ENCODE results near the gene SYNPO.
A peak's percentile ranks its signal among the peaks of the same experiment; 100 is the strongest.

SYNPO gene

GRCh38 chr5:150642991-150643710 is 2.7 kb downstream of the SYNPO start:
- no peak for DNase-seq

DNA sequence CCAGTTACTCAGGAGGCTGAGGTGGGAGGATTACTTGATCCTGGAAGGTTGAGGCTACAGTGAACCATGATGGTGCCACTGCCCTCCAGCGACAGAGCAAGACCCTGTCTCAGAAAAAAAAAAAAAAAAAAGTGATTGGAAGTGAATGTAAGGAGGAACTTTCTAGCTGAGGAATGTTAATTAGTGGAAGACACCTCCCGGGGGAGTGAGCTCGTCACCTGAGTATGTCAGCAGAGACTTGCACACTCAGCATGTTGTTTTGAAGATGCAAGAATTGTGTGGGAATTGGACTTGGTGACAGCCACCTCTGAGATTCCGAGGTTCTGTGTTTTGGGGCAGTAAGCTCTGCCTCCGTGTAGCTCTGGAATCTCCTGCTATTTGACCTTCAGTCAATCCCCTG is 3.6 kb downstream of the SYNPO start:
- DNase-seq, result no peak

GRCh38 chr5:150644514-150644913 is 4.1 kb downstream of the SYNPO start:
- no peak for DNase-seq

DNA sequence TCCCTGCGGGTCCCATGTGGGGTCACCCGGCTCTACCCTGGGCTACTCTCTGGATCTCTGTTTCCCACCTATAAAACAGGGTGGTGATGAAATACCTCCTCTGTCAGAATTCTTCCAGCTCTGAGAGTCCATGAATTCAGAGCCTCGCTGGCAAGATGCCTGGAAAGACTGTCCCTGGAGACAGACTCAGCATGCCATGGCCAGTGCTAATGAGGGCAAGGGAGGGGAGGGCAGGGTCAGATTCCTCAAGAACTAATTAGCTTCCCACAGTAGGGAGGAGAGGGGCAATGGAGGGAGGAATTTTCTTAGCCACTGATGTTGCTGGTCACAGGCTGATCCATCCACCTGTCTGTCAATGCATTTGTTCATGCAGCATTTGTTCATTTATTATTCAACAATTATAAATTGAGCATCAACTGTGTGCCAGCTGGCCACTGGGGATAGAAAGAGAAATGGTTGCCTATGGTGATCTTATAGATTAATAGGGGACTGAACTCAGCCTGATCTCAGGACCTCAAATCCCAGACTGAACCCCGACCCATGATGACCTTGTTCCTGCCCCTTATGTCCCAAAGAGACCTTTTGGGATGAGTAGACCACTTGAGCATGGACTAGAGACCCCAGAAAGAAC is 4.7 kb downstream of the SYNPO start:
- DNase-seq, result no peak

GRCh38 chr5:150647275-150648251 is 7.1 kb downstream of the SYNPO start:
- no peak for DNase-seq

GRCh38 chr5:150648294-150649107 is 8.0 kb downstream of the SYNPO start:
- DNase-seq, result no peak

- no peak for DNase-seq
Measured at GRCh38 chr5:150649108-150650020, 8.9 kb downstream of the SYNPO start.

DNA sequence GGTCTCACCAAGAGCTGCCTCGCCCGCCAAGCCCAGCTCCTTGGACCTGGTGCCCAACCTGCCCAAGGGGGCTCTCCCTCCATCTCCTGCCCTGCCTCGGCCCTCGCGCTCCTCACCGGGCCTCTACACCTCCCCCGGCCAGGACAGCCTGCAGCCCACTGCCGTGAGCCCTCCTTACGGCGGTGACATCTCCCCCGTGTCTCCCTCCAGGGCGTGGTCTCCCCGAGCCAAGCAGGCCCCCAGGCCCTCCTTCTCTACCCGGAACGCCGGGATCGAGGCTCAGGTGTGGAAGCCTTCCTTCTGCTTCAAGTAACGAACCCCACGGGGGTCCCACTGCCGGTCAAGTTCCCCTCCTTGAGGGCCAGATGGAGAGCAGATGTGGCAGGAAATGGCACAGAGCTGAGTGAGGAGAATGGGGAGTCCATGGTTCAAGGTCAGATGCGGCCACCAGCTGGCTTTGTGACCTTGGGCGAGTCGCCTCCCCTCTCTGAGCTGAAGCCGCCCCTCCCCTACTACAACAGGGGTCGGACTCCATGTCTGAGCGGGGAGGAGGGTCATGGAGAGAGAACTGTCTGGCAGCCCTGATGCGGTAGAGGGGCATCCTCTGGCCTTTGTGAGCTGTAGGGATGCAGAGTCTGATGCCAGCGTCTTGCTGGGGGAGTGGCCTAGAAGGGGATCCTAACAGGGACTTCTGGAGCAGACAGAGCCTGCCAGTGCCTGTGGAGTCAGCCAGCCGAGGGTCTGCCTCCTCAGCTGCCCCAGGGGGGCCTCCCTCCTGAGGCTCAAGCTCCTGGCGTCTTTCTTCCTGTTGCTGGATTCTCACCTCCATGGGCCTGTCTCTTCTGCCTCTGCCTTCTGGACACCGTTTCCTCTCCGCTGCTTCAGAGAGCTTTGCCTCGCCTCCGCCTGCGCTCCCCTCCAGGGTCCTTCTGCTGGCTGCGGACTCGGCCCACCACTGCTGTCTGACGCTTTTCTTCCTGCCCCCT is 9.9 kb downstream of the SYNPO start:
- DNase-seq, result no peak

DNA sequence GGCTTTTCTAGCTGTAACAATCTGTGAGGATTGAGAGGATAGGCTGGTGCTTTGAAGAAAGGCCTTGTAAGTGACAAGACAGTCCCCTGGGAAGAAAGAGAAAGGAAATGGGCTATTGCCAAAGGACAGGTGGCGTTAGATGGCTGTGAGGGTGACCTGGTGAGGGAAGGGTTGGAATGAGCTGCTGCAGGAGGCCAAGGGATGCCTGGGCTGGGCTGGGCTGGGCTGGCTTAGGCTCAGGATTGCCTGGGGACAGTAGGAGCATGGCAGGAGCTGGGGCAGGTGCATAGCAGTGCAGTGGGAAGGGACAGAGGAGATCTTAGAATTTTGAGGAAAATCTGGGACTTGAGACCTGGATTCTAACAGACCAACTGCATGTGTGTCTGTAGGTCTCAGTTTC is 10.9 kb downstream of the SYNPO start:
- no peak for DNase-seq

DNA sequence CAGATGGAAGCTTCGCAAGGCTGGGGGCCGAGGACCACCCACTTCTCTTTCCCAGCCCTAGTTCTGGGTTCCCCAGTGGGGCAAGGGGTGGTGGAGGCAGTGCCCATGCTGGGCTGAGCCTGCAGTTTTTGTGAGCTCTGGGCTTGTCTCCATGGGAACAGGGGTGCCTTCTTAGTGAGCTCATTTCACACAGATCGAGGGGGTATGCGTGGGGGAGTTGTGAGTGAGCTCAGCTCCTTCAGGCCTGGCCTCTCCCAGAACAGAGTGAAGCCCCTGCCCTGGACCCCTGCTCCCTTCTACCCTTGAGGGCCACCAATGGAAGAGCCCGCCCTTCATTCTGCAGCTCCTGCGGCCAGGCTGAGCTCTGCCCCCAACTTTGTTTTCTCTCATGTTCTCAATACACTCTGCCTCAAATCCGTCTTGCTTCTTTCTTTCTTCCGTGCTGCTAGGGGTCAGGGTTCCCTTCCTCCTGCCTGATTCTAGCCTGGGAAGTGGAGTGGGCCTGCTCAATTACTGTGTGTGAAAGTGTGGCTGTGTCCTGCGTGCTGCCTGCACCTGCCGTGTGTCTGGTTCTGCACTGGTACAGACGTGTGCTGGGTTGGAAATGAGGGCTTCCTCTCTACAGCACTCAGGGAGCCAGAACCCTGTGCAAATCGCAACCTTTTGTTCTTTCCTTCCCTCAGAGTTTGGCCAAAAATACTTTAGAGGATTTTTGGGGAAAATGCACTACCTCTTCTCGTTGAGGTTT is 11.6 kb downstream of the SYNPO start:
- DNase-seq, result no peak

DNA sequence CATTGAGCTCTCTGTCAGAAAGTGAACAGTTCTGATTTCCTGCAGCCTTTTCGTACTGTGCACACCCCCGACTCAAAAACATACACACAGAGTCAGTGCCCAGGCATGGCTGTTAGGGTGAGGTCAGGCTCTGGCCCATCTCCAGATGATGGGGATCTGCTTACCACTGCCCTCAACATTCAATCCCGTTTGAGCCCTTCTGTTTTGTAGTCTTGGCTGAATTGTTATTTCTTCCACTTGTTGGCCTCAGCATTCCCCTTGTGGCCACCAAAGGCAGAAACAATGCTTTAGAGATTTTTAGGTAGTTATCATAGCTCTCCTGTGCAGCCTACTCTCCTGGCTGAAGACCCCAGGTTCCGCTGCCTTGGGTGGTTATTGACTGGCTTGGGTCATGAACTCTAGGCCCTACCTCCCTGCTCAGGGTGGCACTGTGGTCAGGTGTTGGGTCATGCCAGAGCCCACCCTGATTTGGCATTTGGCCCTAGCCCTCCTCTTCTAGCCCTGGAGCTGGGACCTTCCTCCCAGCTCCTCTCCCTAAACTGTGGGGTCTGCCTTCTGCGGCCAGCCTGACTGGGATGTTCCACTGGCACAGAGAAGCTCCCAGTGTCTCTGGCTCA is 12.8 kb downstream of the SYNPO start:
- DNase-seq, result no peak

GRCh38 chr5:150653762-150654556 is 13.5 kb downstream of the SYNPO start:
- no peak for DNase-seq

DNA sequence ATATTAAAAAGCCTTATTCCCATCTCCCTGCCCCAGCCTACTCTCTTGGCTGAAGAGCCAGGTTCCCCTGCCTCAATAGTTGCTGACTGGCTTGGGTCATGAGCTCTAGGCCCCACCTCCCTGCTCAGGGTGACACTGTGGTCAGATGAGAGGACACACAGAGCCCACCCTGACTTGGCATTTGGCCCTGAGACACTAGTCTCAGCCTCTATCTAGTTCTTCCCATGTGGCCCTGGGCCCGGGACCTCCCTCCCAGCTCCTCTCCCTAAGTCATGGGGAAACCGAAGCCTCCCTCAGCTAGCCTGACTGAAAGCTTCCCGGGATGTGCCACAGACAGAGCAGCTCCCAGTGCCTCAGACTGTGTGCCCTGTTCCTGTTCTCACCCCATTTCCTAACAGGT is 14.8 kb downstream of the SYNPO start:
- DNase-seq, result no peak

DNA sequence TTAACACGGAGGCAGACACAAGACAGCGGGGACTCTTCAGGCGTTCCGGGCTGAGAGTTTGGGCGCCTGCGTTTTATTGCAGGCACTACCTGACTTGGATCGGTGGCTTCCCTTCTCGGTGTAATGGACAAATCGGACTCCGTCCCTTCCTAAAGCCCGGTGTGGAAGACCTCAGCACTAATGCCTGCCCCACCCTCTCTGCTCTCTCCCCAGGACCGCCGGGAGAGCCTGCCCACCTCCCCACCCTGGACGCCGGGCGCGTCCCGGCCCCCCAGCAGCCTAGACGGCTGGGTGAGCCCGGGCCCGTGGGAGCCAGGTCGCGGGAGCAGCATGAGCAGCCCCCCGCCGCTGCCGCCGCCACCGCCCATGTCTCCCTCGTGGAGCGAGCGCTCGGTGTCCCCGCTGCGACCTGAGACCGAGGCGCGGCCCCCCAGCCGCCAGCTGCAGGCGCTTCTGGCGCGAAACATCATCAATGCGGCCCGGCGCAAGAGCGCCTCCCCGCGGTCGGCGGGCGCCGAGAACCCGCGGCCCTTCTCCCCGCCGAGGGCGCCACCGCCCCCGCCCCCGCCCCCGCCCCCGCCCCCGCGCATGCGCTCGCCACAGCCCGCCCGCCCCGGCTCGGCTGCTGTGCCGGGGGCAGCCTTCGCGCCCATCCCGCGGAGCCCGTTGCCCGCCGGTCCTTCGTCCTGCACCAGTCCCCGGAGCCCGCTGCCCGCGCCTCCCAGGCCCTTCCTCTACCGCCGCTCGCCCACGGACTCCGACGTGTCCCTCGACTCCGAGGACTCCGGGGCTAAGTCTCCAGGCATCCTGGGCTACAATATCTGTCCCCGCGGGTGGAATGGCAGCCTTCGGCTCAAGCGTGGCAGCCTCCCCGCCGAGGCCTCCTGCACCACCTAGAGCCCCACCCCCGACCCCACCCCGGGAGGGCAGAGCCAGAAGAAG is 16.0 kb downstream of the SYNPO start:
- DNase-seq, result peak; percentile 89

DNA sequence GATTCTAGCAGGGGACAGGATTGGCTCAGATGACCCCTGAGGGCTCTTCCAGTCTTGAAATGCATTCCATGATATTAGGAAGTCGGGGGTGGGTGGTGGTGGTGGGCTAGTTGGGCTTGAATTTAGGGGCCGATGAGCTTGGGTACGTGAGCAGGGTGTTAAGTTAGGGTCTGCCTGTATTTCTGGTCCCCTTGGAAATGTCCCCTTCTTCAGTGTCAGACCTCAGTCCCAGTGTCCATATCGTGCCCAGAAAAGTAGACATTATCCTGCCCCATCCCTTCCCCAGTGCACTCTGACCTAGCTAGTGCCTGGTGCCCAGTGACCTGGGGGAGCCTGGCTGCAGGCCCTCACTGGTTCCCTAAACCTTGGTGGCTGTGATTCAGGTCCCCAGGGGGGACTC is 17.7 kb downstream of the SYNPO start:
- DNase-seq, result no peak

DNA sequence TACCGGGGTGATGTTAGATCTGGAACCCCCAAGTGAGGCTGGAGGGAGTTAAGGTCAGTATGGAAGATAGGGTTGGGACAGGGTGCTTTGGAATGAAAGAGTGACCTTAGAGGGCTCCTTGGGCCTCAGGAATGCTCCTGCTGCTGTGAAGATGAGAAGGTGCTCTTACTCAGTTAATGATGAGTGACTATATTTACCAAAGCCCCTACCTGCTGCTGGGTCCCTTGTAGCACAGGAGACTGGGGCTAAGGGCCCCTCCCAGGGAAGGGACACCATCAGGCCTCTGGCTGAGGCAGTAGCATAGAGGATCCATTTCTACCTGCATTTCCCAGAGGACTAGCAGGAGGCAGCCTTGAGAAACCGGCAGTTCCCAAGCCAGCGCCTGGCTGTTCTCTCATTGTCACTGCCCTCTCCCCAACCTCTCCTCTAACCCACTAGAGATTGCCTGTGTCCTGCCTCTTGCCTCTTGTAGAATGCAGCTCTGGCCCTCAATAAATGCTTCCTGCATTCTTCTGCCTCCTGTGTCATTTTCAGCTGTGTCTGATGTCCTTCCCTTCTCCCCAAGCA is 18.3 kb downstream of the SYNPO start:
- no peak for DNase-seq

Measured in CD4-positive, alpha-beta T cell treated with Interleukin-12 subunit alpha and Interleukin-12 subunit beta, for 1 hour (primary cell).